Ascending aorta (tissue), 2 donors: ENCODE measurements around the gene PTPN13. TPM values are rescaled to one million over a fixed set of nuclear protein-coding genes. Genes with fewer than 3 reads are reported as not detected.

ENCODE experiments used
- DNase-seq, 2 donors: peaks; one replicate each; pipeline ENCODE4 v3.0.0-alpha.2; 2019; ENCODE audit warnings: low spot score in 2 of 2
- H3K27ac ChIP-seq, 2 donors: fragments of 200-600 bp; sonication (generic); one replicate each; pipeline ENCODE4 v1.5.1; 2016 to 2017; ENCODE audit warnings: mild to moderate bottlenecking in 1 of 2
- H3K27me3 ChIP-seq: fragments of 200-600 bp; sonication (generic); one replicate; pipeline ENCODE4 v1.5.1; 2017
- H3K36me3 ChIP-seq, 2 donors: fragments of 200-600 bp; sonication (generic); one replicate each; pipeline ENCODE4 v1.5.1; 2016
- H3K4me1 ChIP-seq, 2 donors: fragments of 200-600 bp; sonication (generic); one replicate each; pipeline ENCODE4 v1.5.1; 2016 to 2017; ENCODE audit warnings: mild to moderate bottlenecking in 1 of 2
- H3K4me3 ChIP-seq, 2 donors: fragments of 200-600 bp; sonication (generic); one replicate each; pipeline ENCODE4 v1.5.1; 2016 to 2017; ENCODE audit warnings: mild to moderate bottlenecking in 1 of 2
- H3K9me3 ChIP-seq, 2 donors: fragments of 200-600 bp; sonication (generic); one replicate each; pipeline ENCODE4 v1.5.1; 2016
- intact Hi-C: fragments of 100-400 bp; cut with DNase I; formaldehyde crosslinking; loops from one replicate; pipeline ENCODE4 v1.15.1; 2023
- total RNA-seq: library from RNA; depleted of rRNA; stranded (reverse); fragments of >200 nt; gene quantifications from one replicate; pipeline ENCODE4 v1.1.0, GENCODE V29; 2016
- TF ChIP-seq, protein P1 (sequence below), 3 experiments: fragments of 200-600 bp in 2 of 3; fragments of 450-650 bp in 1 of 3; sonication (generic) in 2 of 3; IDR thresholded peaks; one replicate each; pipeline ENCODE4 v1.5.1; 2016 to 2019; ENCODE audit warnings: antibody characterized with exemption in 3 of 3, mild to moderate bottlenecking in 1 of 3, moderate library complexity in 1 of 3

The PTPN13 gene
- total RNA-seq, 1 donor from 2014 or later, result 20.8 TPM

DNA sequence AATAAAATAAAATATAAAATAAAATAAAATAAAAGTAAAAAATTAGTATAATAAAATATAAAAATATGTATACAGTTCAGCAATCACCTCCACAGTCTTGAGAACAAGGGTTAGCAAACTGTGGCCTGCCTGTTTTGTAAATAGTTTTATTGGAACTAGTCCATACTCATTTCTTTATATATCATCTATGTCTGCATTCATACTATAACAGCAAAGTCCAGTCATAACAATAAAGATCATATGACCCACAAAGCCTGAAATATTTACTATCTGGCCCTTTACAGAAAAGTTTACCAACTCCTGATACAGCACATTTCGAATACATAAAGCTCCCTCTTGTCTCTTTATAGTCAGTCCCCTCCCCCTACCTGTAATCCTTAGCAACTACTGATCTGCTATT is 143.1 kb downstream of the PTPN13 start:
- DNase-seq, result no peak
- H3K9me3 ChIP-seq, result no peaks in the 10 kb centered on the region
- H3K4me3 ChIP-seq, result no peak overlapping the region
- TF ChIP-seq, protein P1, sequence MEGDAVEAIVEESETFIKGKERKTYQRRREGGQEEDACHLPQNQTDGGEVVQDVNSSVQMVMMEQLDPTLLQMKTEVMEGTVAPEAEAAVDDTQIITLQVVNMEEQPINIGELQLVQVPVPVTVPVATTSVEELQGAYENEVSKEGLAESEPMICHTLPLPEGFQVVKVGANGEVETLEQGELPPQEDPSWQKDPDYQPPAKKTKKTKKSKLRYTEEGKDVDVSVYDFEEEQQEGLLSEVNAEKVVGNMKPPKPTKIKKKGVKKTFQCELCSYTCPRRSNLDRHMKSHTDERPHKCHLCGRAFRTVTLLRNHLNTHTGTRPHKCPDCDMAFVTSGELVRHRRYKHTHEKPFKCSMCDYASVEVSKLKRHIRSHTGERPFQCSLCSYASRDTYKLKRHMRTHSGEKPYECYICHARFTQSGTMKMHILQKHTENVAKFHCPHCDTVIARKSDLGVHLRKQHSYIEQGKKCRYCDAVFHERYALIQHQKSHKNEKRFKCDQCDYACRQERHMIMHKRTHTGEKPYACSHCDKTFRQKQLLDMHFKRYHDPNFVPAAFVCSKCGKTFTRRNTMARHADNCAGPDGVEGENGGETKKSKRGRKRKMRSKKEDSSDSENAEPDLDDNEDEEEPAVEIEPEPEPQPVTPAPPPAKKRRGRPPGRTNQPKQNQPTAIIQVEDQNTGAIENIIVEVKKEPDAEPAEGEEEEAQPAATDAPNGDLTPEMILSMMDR (IDR thresholded peaks at IDR 0.05), result no peak
- intact Hi-C loops, result no loop called here
- H3K27ac ChIP-seq, result no peak overlapping the region
- peaks cover 5 to 18% of the 10 kb centered on the region in 2 donors for H3K36me3 ChIP-seq
- no peaks in the 10 kb centered on the region for H3K4me1 ChIP-seq
- no peaks in the 10 kb centered on the region for H3K27me3 ChIP-seq

DNA sequence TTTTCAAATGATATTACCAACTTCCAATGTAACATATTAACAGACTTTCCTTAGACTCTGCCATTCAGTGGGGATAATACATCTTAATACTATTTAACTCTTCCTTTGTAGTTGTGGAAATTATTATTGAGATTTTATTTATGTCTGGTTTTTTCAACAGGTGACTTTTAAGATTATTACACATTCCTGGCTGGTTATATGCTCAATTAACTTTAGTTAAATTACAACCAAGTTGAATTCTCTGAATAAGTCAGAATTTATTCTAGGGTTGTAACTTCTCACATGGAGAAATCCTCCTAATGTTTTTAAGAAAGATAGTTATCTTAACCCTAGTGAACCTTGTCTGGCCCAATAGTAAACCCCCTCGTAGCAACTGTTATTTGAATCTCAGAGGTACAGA is 147.7 kb downstream of the PTPN13 start:
- intact Hi-C loops, result no loop called here
- TF ChIP-seq, protein P1 (IDR thresholded peaks at IDR 0.05), result no peak
- no peak for DNase-seq
- H3K27ac ChIP-seq, result no peak overlapping the region
- no peak overlapping the region for H3K4me3 ChIP-seq
- H3K4me1 ChIP-seq, result no peaks in the 10 kb centered on the region
- H3K9me3 ChIP-seq, result no peaks in the 10 kb centered on the region
- no peaks in the 10 kb centered on the region for H3K27me3 ChIP-seq
- H3K36me3 ChIP-seq, result peaks cover 5 to 7% of the 10 kb centered on the region in 2 donors

DNA sequence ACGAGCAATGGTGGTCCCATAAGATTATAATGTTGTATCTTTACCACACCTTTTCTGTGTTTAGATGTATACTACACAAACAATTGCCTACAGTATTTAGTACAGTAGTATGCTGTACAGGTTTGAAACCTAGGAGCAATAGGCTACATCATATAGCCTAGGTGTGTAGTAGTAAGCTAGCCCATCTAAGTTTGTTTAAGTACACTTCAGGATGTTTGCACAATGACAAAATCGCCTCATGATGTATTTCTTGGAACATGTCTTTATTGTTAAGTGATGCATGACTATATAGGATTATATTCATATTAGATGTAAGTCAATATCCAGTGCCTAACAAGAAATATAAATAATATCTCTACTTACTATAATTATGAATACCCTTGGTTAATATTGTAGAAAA is 150.5 kb downstream of the PTPN13 start:
- intact Hi-C loops, result no loop called here
- H3K27ac ChIP-seq, result no peak overlapping the region
- H3K36me3 ChIP-seq, result peaks cover 4 to 5% of the 10 kb centered on the region in 2 donors
- H3K9me3 ChIP-seq, result no peaks in the 10 kb centered on the region
- H3K4me3 ChIP-seq, result no peak overlapping the region
- TF ChIP-seq, protein P1 (IDR thresholded peaks at IDR 0.05), result no peak
- DNase-seq, result no peak
- H3K27me3 ChIP-seq, result no peaks in the 10 kb centered on the region
- no peaks in the 10 kb centered on the region for H3K4me1 ChIP-seq

DNA sequence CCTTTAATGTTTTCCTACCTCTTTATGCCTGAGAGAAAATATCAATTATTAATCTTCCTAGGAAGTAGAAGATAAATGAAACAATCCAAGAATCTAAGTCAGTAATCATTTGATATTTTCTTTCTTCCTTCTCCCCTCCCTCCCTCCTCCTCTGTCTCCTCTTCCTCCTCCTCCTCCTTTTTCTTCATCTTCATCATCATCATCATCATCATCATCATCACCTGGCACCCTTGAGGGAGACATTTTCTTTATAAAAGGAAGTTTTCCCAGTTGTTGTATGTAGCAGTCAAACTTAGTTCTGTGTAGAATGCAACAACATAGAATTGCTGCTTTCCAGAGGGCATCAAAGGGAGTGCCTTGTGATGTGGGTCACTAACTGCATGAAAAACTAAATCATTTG is 155.0 kb downstream of the PTPN13 start:
- intact Hi-C loops, result no loop called here
- Histone ChIP-seq H3K27ac (no peak overlapping the region), H3K27me3 (no peaks in the 10 kb centered on the region), H3K4me1 (no peaks in the 10 kb centered on the region), H3K4me3 (no peak overlapping the region), H3K36me3 (peaks cover 0 to 5% of the 10 kb centered on the region in 2 donors), H3K9me3 (no peaks in the 10 kb centered on the region)
- TF ChIP-seq, protein P1 (IDR thresholded peaks at IDR 0.05), result no peak
- no peak for DNase-seq

DNA sequence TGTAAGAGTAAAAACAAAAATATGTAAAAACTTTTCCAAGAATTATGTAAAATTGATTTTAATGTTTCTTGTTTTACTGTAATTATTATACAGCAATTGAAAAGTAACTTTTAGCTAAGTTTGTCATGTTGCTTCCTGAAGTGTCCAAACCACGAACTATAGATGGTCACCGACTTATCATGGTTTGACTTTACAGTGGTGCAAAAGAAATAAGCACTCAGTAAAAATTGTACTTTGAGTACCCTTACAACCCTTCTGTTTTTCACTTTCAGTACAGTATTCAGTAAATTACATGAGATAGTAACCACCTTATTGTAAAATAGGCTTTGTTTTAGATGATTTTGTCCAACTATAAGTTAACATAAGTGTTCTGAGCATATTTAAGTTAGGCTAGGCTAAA is 161.3 kb downstream of the PTPN13 start:
- TF ChIP-seq, protein P1 (IDR thresholded peaks at IDR 0.05), result no peak
- H3K27ac ChIP-seq, result no peak overlapping the region
- peaks cover 0 to 4% of the 10 kb centered on the region in 2 donors for H3K36me3 ChIP-seq
- H3K9me3 ChIP-seq, result no peaks in the 10 kb centered on the region
- DNase-seq, result no peak
- no peak overlapping the region for H3K4me3 ChIP-seq
- no peaks in the 10 kb centered on the region for H3K27me3 ChIP-seq
- H3K4me1 ChIP-seq, result no peaks in the 10 kb centered on the region
- intact Hi-C loops, result no loop called here

DNA sequence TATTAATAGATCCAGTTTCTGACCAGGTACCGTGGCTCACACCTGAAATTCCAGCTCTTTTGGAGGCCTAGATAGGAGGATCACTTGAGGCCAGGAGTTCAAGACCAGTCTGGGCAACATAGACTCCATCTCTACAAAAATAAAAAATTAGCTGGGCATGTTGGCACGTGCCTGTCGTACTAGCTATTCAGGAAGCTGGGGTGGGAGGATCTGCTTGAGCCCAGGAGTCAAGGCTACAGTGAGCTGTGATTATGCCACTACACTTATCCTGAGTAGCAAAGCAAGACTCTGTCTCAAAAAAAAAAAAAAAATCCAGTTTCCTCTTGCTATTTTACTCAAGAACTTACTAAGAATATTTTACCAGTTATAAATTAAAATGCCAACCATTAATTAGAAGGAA is 163.4 kb downstream of the PTPN13 start:
- no peaks in the 10 kb centered on the region for H3K9me3 ChIP-seq
- TF ChIP-seq, protein P1 (IDR thresholded peaks at IDR 0.05), result no peak

More for the DNA sequence above, 163.4 kb downstream of the PTPN13 start:
- DNase-seq, result no peak
- no peaks in the 10 kb centered on the region for H3K27me3 ChIP-seq
- intact Hi-C loops, result no loop called here
- no peaks in the 10 kb centered on the region for H3K36me3 ChIP-seq
- no peaks in the 10 kb centered on the region for H3K4me1 ChIP-seq
- no peak overlapping the region for H3K27ac ChIP-seq
- H3K4me3 ChIP-seq, result no peak overlapping the region
